T-helper 17 cell (primary cell): ENCODE data around the gene LGR6. TPM values are rescaled to one million over a fixed set of nuclear protein-coding genes. Genes with fewer than 3 reads are reported as not detected.
A peak's percentile ranks its signal among the peaks of the same experiment; 100 is the strongest.

ENCODE experiments used
- ATAC-seq: fragments of 150-1000 bp; cut with Tn5 transposase; 2 replicates; pipeline ENCODE4 v1.10.0; 2021; ENCODE audit warnings: mild to moderate bottlenecking, moderate library complexity
- DNase-seq, 3 donors: peaks; one replicate each; pipeline versions ENCODE4 v3.0.0 to v3.0.0-alpha.2; 2020 to 2021
- H3K9me3 ChIP-seq: one replicate; pipeline ENCODE4 v1.7.0; 2013; ENCODE audit warnings: low read length, mild to moderate bottlenecking; ENCODE audit not compliant: control insufficient read depth, poor library complexity, severe bottlenecking
- H3K27ac Mint-ChIP-seq: one replicate; pipeline ENCODE4 v1.8.0; 2022; ENCODE audit warnings: mild to moderate bottlenecking, moderate library complexity, mixed read lengths
- H3K27me3 Mint-ChIP-seq: one replicate; pipeline ENCODE4 v1.8.0; 2022; ENCODE audit warnings: mixed read lengths
- H3K36me3 Mint-ChIP-seq: one replicate; pipeline ENCODE4 v1.8.0; 2022; ENCODE audit warnings: low read depth, mixed read lengths
- H3K4me1 Mint-ChIP-seq: one replicate; pipeline ENCODE4 v1.8.0; 2022; ENCODE audit warnings: mild to moderate bottlenecking, mixed read lengths
- H3K4me3 Mint-ChIP-seq: one replicate; pipeline ENCODE4 v1.8.0; 2022; ENCODE audit warnings: mild to moderate bottlenecking, moderate library complexity, mixed read lengths
- total RNA-seq, 4 donors: library from RNA in 2 of 4; stranded (reverse) in 2 of 4; gene quantifications; one replicate each; pipeline ENCODE4 v1.2.3 and lab custom pipeline; 2022 to 2026

LGR6 gene
- total RNA-seq, 2 donors from 2014 or later = 0.13 to 0.25 TPM

GRCh38 chr1:202217516-202217915, 23.9 kb downstream of the LGR6 start:
- DNase-seq (no peak), ATAC-seq (no peak)
- Mint-ChIP-seq H3K4me1 (peaks cover 16% of the 10 kb centered on the region), H3K27ac (no peak overlapping the region), H3K27me3 (peaks cover 87% of the 10 kb centered on the region), H3K36me3 (peaks cover 13% of the 10 kb centered on the region), H3K4me3 (no peak overlapping the region)
- H3K9me3 ChIP-seq = no peaks in the 10 kb centered on the region

GRCh38 chr1:202217951-202218350, 24.4 kb downstream of the LGR6 start:
- no peak for ATAC-seq
- no peak overlapping the region for H3K27ac Mint-ChIP-seq
- H3K9me3 ChIP-seq = no peaks in the 10 kb centered on the region
- no peak overlapping the region for H3K4me3 Mint-ChIP-seq
- peaks cover 13% of the 10 kb centered on the region for H3K4me1 Mint-ChIP-seq
- H3K36me3 Mint-ChIP-seq = peaks cover 10% of the 10 kb centered on the region
- H3K27me3 Mint-ChIP-seq = peaks cover 83% of the 10 kb centered on the region
- no peak for DNase-seq

GRCh38 chr1:202220733-202221132, 27.1 kb downstream of the LGR6 start:
- DNase-seq (no peak), ATAC-seq (no peak)
- Mint-ChIP-seq H3K36me3 (peaks cover 6% of the 10 kb centered on the region), H3K27ac (no peak overlapping the region), H3K4me3 (no peak overlapping the region), H3K27me3 (peaks cover 78% of the 10 kb centered on the region), H3K4me1 (peaks cover 8% of the 10 kb centered on the region)
- no peaks in the 10 kb centered on the region for H3K9me3 ChIP-seq

- no peaks in the 10 kb centered on the region for H3K9me3 ChIP-seq
- no peak for ATAC-seq
- peaks cover 11% of the 10 kb centered on the region for H3K4me1 Mint-ChIP-seq
- H3K27me3 Mint-ChIP-seq = peaks cover 65% of the 10 kb centered on the region
- H3K4me3 Mint-ChIP-seq = no peak overlapping the region
- H3K27ac Mint-ChIP-seq = no peak overlapping the region
- H3K36me3 Mint-ChIP-seq = peaks cover 4% of the 10 kb centered on the region
- DNase-seq = no peak
Measured at GRCh38 chr1:202221911-202222909, 28.6 kb downstream of the LGR6 start.

GRCh38 chr1:202223121-202223860, 29.7 kb downstream of the LGR6 start:
- peaks cover 4% of the 10 kb centered on the region for H3K36me3 Mint-ChIP-seq
- peaks cover 19% of the 10 kb centered on the region for H3K4me1 Mint-ChIP-seq
- no peak overlapping the region for H3K4me3 Mint-ChIP-seq
- peaks cover 54% of the 10 kb centered on the region for H3K27me3 Mint-ChIP-seq
- no peaks in the 10 kb centered on the region for H3K9me3 ChIP-seq
- ATAC-seq (no peak), DNase-seq (no peak)
- H3K27ac Mint-ChIP-seq = no peak overlapping the region

GRCh38 chr1:202224453-202224852, 30.9 kb downstream of the LGR6 start:
- no peak for DNase-seq
- peaks cover 23% of the 10 kb centered on the region for H3K4me1 Mint-ChIP-seq
- no peaks in the 10 kb centered on the region for H3K9me3 ChIP-seq
- peaks cover 47% of the 10 kb centered on the region for H3K27me3 Mint-ChIP-seq
- no peak overlapping the region for H3K4me3 Mint-ChIP-seq
- peaks cover 4% of the 10 kb centered on the region for H3K36me3 Mint-ChIP-seq
- no peak for ATAC-seq
- no peak overlapping the region for H3K27ac Mint-ChIP-seq

- no peak overlapping the region for H3K27ac Mint-ChIP-seq
- H3K4me3 Mint-ChIP-seq = no peak overlapping the region
- no peaks in the 10 kb centered on the region for H3K9me3 ChIP-seq
- peaks cover 23% of the 10 kb centered on the region for H3K4me1 Mint-ChIP-seq
- no peak for DNase-seq
- ATAC-seq = no peak
- H3K27me3 Mint-ChIP-seq = peaks cover 47% of the 10 kb centered on the region
- peaks cover 4% of the 10 kb centered on the region for H3K36me3 Mint-ChIP-seq
Measured at GRCh38 chr1:202225131-202225530, 31.5 kb downstream of the LGR6 start.

GRCh38 chr1:202227053-202227672, 33.6 kb downstream of the LGR6 start:
- Mint-ChIP-seq H3K4me1 (peaks cover 21% of the 10 kb centered on the region), H3K36me3 (no peaks in the 10 kb centered on the region), H3K27ac (no peak overlapping the region), H3K27me3 (peaks cover 30% of the 10 kb centered on the region), H3K4me3 (no peak overlapping the region)
- ATAC-seq (no peak), DNase-seq (no peak)
- H3K9me3 ChIP-seq = no peaks in the 10 kb centered on the region

- ATAC-seq = no peak
- Mint-ChIP-seq H3K4me1 (peaks cover 21% of the 10 kb centered on the region), H3K27ac (peak overlapping the region; percentile 24), H3K36me3 (no peaks in the 10 kb centered on the region), H3K4me3 (peak overlapping the region; percentile 28), H3K27me3 (peaks cover 28% of the 10 kb centered on the region)
- DNase-seq = no peak
- no peaks in the 10 kb centered on the region for H3K9me3 ChIP-seq
Measured at GRCh38 chr1:202227997-202228401, 34.4 kb downstream of the LGR6 start.

GRCh38 chr1:202228484-202229122, 35.0 kb downstream of the LGR6 start:
- Mint-ChIP-seq H3K4me1 (peaks cover 21% of the 10 kb centered on the region), H3K4me3 (peak overlapping the region; percentile 28), H3K27ac (peak overlapping the region; percentile 24), H3K27me3 (peaks cover 23% of the 10 kb centered on the region), H3K36me3 (no peaks in the 10 kb centered on the region)
- DNase-seq (no peak), ATAC-seq (no peak)
- H3K9me3 ChIP-seq = no peaks in the 10 kb centered on the region

GRCh38 chr1:202229376-202229775, 35.8 kb downstream of the LGR6 start:
- Mint-ChIP-seq H3K27ac (no peak overlapping the region), H3K4me1 (peaks cover 21% of the 10 kb centered on the region), H3K36me3 (no peaks in the 10 kb centered on the region), H3K4me3 (no peak overlapping the region), H3K27me3 (peaks cover 19% of the 10 kb centered on the region)
- no peaks in the 10 kb centered on the region for H3K9me3 ChIP-seq
- DNase-seq (no peak), ATAC-seq (no peak)

- DNase-seq (no peak), ATAC-seq (no peak)
- no peak overlapping the region for H3K4me3 Mint-ChIP-seq
- H3K27me3 Mint-ChIP-seq = peaks cover 10% of the 10 kb centered on the region
- H3K36me3 Mint-ChIP-seq = no peaks in the 10 kb centered on the region
- H3K4me1 Mint-ChIP-seq = peaks cover 21% of the 10 kb centered on the region
- no peak overlapping the region for H3K27ac Mint-ChIP-seq
- H3K9me3 ChIP-seq = no peaks in the 10 kb centered on the region
Measured at GRCh38 chr1:202230061-202230938, 36.7 kb downstream of the LGR6 start.
